NCI-H2107 treated with DMSO at 0.1 percent for 48 hours (cell line): ENCODE data around the gene NDUFC1.

Experiments used
- DNase-seq: peaks from one replicate; lab custom pipeline; 2025; ENCODE audit not compliant: unreplicated experiment; lab: John Stamatoyannopoulos, UW

Gene NDUFC1

DNA sequence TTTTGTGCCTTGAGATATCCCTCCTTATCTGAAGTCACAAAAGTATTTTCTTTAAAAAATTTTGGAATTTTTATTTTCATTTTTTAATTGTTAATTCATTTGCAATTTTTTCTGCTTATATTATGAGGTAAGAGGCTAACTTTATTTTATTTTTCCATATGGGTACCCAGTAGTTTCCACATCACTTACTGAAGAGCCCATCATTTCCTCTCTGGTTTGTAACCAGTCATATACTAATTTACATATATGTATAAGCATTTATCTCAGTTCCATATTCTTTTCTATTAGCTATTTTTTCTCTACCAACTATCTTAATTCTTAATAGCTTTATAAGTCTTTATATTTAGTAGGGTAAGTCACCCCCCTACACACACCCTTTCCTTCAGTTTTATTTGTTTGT, 49.2 kb downstream of the NDUFC1 start:
- no peak for DNase-seq

DNA sequence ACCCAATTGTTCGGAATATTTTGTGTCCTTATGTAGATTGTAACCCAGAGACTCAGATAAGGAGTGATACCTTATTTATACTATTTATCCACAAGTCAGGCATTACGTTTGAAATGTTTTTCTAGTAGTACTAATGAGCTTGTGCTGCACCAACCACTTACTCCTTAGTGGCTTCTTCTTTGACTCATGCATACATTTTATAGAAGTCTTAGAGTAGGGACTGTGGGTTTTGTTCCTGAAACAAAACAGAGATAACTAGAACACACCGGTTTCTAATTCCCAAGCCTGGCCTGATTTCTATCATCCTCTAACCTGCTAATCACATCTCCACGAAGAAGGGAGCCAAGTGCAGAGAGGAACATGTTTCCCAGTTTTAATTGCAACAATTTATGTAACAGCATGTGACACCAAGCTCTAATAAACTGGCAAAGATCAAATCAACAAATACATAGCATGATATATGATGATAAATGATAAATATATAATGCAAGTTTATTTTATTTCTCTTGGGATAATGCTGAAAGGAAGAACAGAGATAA, 54.5 kb downstream of the NDUFC1 start:
- no peak for DNase-seq

DNA sequence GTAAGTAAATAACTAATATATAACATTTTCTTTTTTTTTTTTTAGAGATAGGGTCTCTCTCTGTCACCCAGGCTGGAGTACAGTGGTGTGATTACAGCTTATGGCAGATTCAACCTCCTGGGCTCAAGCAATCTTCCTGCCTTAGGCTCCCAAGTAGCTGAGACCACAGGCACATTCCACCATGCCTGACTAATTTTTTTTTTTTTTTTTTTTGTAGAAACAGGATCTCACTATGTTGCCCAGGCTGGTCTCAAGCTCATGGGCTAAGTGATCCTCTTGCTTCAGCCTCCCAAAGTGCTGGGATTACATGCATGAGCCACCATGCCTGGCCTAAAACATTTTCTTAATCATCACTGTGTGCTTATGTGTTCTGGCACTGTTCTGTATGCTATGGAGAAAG, 55.0 kb downstream of the NDUFC1 start:
- DNase-seq, result no peak

DNA sequence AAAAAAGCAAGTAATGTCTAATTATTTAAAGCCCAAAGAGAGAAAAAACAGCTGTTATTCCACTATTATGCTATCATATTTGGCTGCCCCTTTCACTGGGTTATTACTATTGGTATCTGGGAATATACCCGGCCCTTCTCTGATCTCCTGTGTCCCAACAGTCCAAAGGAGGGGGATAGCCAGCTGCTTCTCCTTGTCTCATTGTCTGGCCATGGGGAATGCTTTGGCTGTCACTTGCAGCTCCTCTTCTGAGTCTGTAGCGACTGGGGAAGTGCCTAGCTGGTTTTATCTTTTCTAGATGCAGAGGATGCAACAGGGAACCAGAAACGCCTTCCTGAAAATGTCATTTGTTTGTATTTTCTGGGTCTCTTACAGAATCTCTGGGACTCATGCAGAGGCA, 56.1 kb downstream of the NDUFC1 start:
- no peak for DNase-seq

DNA sequence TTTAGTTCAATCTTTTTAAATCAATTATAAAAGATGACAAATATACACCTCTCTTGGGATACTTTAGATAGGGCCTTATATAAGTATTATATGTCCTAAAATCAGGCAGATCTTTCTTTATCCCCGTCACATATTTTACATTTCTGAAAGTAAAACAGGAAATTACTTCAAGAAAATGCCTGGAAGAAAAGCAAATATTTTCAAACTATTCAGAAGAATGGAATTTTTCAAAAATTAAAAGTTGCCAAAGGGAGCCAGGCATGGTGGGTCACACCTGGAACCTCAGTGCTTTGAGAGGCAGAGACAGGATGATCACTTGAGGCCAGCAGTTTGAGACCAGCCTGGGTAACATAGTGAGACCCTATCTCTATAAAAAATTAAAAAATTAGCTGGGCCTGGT, 56.7 kb downstream of the NDUFC1 start:
- no peak for DNase-seq

DNA sequence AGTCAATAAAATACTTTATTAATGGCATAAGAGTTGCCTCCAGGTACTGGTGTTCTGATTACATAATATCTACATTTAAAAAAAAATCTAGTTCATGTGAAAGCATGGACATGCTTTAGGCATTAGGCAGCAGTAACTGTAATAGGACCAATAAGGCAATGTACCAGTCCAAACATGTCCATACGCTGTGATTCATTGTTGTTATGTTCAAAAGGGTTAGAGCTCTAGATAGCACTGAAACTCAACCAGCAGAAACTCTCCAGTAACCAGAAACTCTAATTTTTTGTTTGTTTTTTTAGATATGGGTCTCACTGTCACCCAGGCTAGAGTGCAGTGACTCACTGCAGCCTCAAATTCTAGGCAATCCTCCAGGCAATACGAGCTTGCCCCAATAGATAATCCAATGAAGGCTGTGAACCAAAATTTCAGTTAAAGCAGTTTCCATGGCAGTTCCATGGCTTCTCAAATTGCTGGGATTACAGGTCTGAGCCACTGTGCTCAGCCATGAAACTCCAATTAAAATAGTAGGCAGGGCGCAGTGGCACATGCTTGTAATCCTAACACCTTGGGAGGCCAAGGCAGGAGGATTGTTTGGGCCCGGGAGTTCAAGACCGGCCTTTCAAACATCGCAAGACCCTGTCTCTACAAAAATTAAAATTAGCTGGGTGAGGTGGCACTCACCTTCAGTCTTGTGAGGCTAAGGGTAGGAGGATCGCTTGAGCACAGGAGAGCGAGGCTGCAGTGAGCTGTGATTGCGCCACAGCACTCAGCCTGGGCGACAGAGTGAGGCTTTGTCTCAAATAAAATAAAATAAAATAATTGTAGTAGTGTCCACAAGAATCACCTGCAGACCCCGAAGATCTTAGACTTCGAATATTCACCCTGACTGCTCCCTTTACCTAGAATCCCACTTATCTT, 58.6 kb downstream of the NDUFC1 start:
- no peak for DNase-seq

DNA sequence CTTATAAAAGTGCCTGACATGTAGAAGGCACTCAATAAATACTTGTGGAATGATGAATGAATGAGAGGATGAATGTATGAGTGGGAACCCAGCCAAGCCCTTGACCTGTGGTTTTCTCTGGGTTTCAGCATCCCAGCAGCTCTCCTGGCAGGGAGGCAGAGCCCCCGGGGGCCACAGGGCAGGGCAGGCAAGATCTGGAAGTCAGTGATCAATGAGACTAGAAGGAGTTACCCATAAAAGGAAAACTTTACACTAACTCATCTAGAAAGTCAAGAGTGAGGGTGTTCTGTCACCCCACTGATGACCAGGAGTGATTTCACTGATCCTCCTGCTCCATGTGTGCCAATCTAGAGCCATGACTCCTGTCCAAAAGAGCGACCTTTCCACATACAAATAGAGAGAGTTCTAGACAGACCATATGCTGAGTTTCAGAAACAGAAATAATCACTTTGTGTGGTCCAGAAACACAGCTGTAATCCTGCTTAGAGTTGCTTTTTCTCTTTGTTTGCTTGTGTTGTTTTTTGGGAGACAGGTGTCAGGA, 59.7 kb downstream of the NDUFC1 start:
- DNase-seq, result no peak

DNA sequence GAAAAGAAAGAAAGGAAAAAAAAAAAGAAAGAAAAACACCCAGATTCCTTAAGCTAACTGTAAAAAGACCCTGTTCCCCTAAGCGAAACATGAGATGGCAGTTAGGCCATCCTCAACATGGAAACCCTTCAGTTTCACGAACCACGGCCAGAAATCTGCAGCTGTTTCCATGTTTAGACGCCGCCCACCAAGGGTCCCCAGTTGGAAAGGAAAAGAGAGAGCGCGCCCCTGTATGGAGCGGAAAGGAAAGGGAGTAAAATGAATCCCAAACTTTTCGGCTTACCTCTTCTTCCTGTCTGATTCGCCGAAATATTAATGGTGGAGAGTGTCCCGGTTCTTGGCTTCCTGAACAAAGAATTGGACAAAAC, 60.5 kb downstream of the NDUFC1 start:
- DNase-seq, result no peak

DNA sequence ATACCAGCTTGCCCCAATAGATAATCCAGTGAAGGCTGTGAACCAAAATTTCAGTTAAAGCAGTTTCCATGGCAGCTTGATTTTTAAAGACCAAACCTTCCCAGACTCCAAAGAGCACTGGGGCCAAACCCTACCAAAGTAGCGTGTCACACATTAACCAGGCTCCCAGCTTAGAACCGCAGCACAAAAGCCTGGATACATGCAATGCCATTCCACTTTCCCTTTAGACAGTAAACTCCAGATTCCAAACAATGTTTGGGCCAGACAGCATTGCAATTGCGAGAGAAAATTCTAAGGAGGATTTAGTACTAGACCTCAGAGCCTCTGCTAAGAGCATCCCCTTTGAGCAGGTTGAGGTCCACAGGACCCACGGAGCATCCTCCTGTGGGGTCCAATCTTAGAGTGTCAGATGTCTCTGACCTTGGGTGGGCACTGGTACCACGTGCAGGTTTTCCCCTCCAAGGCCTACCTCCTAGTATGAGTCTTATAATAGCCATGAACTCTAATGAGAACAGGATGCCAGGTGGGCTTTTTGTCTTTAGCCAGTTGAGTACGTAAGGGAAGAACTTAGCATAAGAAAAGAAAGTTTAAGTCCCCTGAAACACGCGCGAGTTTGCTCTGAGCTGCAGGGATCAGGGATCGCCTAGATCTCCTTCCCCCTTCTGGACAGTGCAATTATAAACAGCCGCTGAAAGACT, 61.0 kb downstream of the NDUFC1 start:
- DNase-seq, result no peak
